Mesendoderm (in vitro differentiated cells): ENCODE data around the gene CLDN10.

Source experiments
- DNase-seq: peaks from one replicate; pipeline ENCODE4 v3.0.0; 2013
- H2AK5ac ChIP-seq: 2 replicates; pipeline ENCODE4 v1.6.1; 2013; ENCODE audit warnings: low read length, inconsistent platforms
- H2BK120ac ChIP-seq: 2 replicates; pipeline ENCODE4 v1.6.1; 2013; ENCODE audit warnings: low read depth, mild to moderate bottlenecking, low read length, moderate library complexity, mixed read lengths
- H2BK15ac ChIP-seq: replicated peaks from 2 replicates; pipeline ENCODE4 v1.6.1; 2013; ENCODE audit warnings: low read depth, mild to moderate bottlenecking, moderate library complexity
- H2BK5ac ChIP-seq: 2 replicates; pipeline ENCODE4 v1.6.1; 2013; ENCODE audit warnings: low read length, inconsistent platforms
- H3K18ac ChIP-seq: 2 replicates; pipeline ENCODE4 v1.6.1; 2013; ENCODE audit warnings: mild to moderate bottlenecking, low read length, mixed read lengths
- H3K23ac ChIP-seq: one replicate; pipeline ENCODE4 v1.6.1; 2013; ENCODE audit warnings: low read length
- H3K27ac ChIP-seq: 2 replicates; pipeline ENCODE4 v1.5.1; 2013; ENCODE audit warnings: low read depth, mild to moderate bottlenecking, inconsistent platforms, low read length, moderate library complexity
- H3K27me3 ChIP-seq: 2 replicates; pipeline ENCODE4 v1.6.1; 2013; ENCODE audit warnings: low read length, control low read depth, mild to moderate bottlenecking, inconsistent platforms; ENCODE audit not compliant: insufficient read depth, poor library complexity
- H3K36me3 ChIP-seq: 2 replicates; pipeline ENCODE4 v1.6.1; 2013; ENCODE audit warnings: low read length, inconsistent platforms; ENCODE audit not compliant: control insufficient read depth, insufficient read depth
- H3K4ac ChIP-seq: one replicate; pipeline ENCODE4 v1.6.1; 2013; ENCODE audit warnings: low read depth, mild to moderate bottlenecking, low read length, moderate library complexity
- H3K4me1 ChIP-seq: 2 replicates; pipeline ENCODE4 v1.6.1; 2013; ENCODE audit warnings: low read depth, low read length, inconsistent platforms; ENCODE audit not compliant: control insufficient read depth
- H3K4me2 ChIP-seq: 2 replicates; pipeline ENCODE4 v1.6.1; 2013; ENCODE audit warnings: low read length
- H3K4me3 ChIP-seq: 2 replicates; pipeline ENCODE4 v1.5.1; 2013; ENCODE audit warnings: mild to moderate bottlenecking, low read length
- H3K56ac ChIP-seq: one replicate; pipeline ENCODE4 v1.6.1; 2013; ENCODE audit warnings: low read length
- H3K79me1 ChIP-seq: 2 replicates; pipeline ENCODE4 v1.6.1; 2013; ENCODE audit warnings: low read length, inconsistent platforms
- H3K79me2 ChIP-seq: 2 replicates; pipeline ENCODE4 v1.6.1; 2013; ENCODE audit warnings: mild to moderate bottlenecking, low read length; ENCODE audit not compliant: control insufficient read depth, insufficient read depth
- H3K9ac ChIP-seq: 2 replicates; pipeline ENCODE4 v1.6.1; 2013; ENCODE audit warnings: low read length, inconsistent platforms
- H4K5ac ChIP-seq: one replicate; pipeline ENCODE4 v1.6.1; 2013; ENCODE audit warnings: low read length
- H4K8ac ChIP-seq: one replicate; pipeline ENCODE4 v1.6.1; 2013; ENCODE audit warnings: low read depth, mild to moderate bottlenecking, control low read depth, low read length, moderate library complexity
- WGBS: extraction: QIAGEN DNeasy Blood & Tissue Kit; methylation state at CpG from one replicate; pipeline ENCODE4 v1.1.7; 2013; ENCODE audit warnings: low lambda C conversion rate, missing lambda C conversion rate; ENCODE audit not compliant: insufficient coverage; ENCODE audit errors: extremely low coverage; 5-methylcytosine and 5-hydroxymethylcytosine counted together

CLDN10 gene

GRCh38 chr13:95623141-95623540 lies 70.6 kb downstream of the CLDN10 start:
- Histone ChIP-seq H3K4me3 (no peak overlapping the region), H2AK5ac (no peak overlapping the region), H3K56ac (no peak overlapping the region), H3K4me2 (no peak overlapping the region), H3K23ac (no peak overlapping the region), H3K79me1 (no peaks in the 10 kb centered on the region), H2BK15ac (no peak overlapping the region), H3K9ac (no peak overlapping the region), H4K5ac (no peak overlapping the region), H3K79me2 (no peaks in the 10 kb centered on the region), H2BK120ac (no peak overlapping the region), H3K36me3 (peaks cover 6% of the 10 kb centered on the region), H3K4ac (no peak overlapping the region), H3K27me3 (no peaks in the 10 kb centered on the region), H2BK5ac (no peak overlapping the region), H3K4me1 (no peaks in the 10 kb centered on the region), H4K8ac (no peak overlapping the region), H3K27ac (no peak overlapping the region), H3K18ac (no peak overlapping the region)
- DNase-seq = no peak
- WGBS = no CpG with 5 or more reads among the region's 5 CpGs

DNA sequence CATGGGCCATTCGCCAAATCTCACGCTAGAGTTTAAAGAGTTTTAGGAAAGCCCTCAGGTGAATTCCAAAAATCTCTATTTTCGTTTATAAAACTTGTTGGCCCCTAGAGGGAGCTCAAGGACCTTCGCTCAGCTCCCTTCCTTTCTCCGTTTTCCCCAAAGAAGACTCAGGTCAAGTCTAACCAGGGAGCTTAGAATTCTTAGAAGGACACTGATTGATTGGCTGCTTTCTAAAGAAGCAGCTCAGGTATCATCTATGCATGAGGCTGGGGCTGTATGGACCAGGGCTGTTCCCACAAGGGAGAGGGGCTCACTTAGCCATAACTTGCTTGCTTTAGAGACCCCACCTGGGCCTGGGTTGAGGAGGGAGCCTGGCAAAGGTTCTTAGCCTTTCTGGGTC lies 71.5 kb downstream of the CLDN10 start:
- peaks cover 6% of the 10 kb centered on the region for H3K36me3 ChIP-seq
- H3K9ac ChIP-seq = no peak overlapping the region
- no CpG with 5 or more reads among the region's 5 CpGs for WGBS
- no peak overlapping the region for H3K4ac ChIP-seq
- H3K79me1 ChIP-seq = no peaks in the 10 kb centered on the region
- H4K8ac ChIP-seq = no peak overlapping the region
- H3K56ac ChIP-seq = peak overlapping the region; percentile 28
- no peak overlapping the region for H3K27ac ChIP-seq
- no peak overlapping the region for H3K4me3 ChIP-seq
- H2BK120ac ChIP-seq = no peak overlapping the region
- no peak overlapping the region for H4K5ac ChIP-seq
- H2AK5ac ChIP-seq = no peak overlapping the region
- no peak overlapping the region for H2BK15ac ChIP-seq
- H3K4me1 ChIP-seq = no peaks in the 10 kb centered on the region
- H3K79me2 ChIP-seq = no peaks in the 10 kb centered on the region
- DNase-seq = peak; percentile 82
- no peak overlapping the region for H2BK5ac ChIP-seq
- H3K23ac ChIP-seq = no peak overlapping the region
- no peaks in the 10 kb centered on the region for H3K27me3 ChIP-seq
- H3K18ac ChIP-seq = no peak overlapping the region
- H3K4me2 ChIP-seq = no peak overlapping the region

GRCh38 chr13:95626768-95627167 lies 74.2 kb downstream of the CLDN10 start:
- peaks cover 3% of the 10 kb centered on the region for H3K36me3 ChIP-seq
- no peak overlapping the region for H3K4me2 ChIP-seq
- no peak overlapping the region for H3K56ac ChIP-seq
- no peak overlapping the region for H2BK15ac ChIP-seq
- no peak overlapping the region for H3K23ac ChIP-seq
- no peaks in the 10 kb centered on the region for H3K4me1 ChIP-seq
- no peak overlapping the region for H3K4me3 ChIP-seq
- H3K79me1 ChIP-seq = no peaks in the 10 kb centered on the region
- no peaks in the 10 kb centered on the region for H3K27me3 ChIP-seq
- no peak overlapping the region for H3K4ac ChIP-seq
- no peak overlapping the region for H3K9ac ChIP-seq
- no peak overlapping the region for H4K5ac ChIP-seq
- H4K8ac ChIP-seq = no peak overlapping the region
- no peak overlapping the region for H2BK5ac ChIP-seq
- DNase-seq = no peak
- H3K79me2 ChIP-seq = no peaks in the 10 kb centered on the region
- H2AK5ac ChIP-seq = no peak overlapping the region
- H2BK120ac ChIP-seq = no peak overlapping the region
- H3K27ac ChIP-seq = no peak overlapping the region
- no peak overlapping the region for H3K18ac ChIP-seq

- H3K9ac ChIP-seq = no peak overlapping the region
- H3K36me3 ChIP-seq = peaks cover 1% of the 10 kb centered on the region
- H3K27me3 ChIP-seq = no peaks in the 10 kb centered on the region
- no peak overlapping the region for H3K4me3 ChIP-seq
- H3K27ac ChIP-seq = no peak overlapping the region
- H3K4me1 ChIP-seq = no peaks in the 10 kb centered on the region
- no peak overlapping the region for H3K4me2 ChIP-seq
- no peak overlapping the region for H3K56ac ChIP-seq
- no peak overlapping the region for H3K4ac ChIP-seq
- no peak overlapping the region for H3K23ac ChIP-seq
- no peak overlapping the region for H2AK5ac ChIP-seq
- DNase-seq = no peak
- no peak overlapping the region for H4K8ac ChIP-seq
- no peak overlapping the region for H2BK15ac ChIP-seq
- H2BK5ac ChIP-seq = no peak overlapping the region
- no peak overlapping the region for H4K5ac ChIP-seq
- no peak overlapping the region for H2BK120ac ChIP-seq
- WGBS = no CpG with 5 or more reads among the region's 1 CpG
- no peaks in the 10 kb centered on the region for H3K79me1 ChIP-seq
- no peaks in the 10 kb centered on the region for H3K79me2 ChIP-seq
- no peak overlapping the region for H3K18ac ChIP-seq
These were observed 75.1 kb downstream of the CLDN10 start for GRCh38 chr13:95627590-95627989.

DNA sequence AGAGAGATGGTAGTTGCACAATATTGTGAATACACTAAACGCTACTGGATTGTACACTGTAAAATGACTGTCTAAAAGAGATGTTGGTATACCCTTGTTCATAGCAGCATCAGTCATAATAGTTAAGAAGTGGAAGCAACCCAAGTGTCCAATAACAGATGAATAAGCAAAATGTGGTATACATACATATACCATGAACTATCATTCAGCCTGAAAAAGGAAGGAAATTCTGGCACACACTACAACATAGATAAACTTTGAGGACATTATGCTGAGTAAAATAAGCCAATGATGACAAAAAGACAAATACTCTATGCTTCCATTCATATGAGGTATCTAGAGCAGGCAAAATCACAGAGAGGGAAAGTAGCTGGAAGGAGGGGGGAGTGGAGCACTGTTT lies 76.0 kb downstream of the CLDN10 start:
- no peak overlapping the region for H4K5ac ChIP-seq
- no peak overlapping the region for H3K9ac ChIP-seq
- H2BK5ac ChIP-seq = no peak overlapping the region
- no peak overlapping the region for H2BK120ac ChIP-seq
- no peak overlapping the region for H3K4me2 ChIP-seq
- H3K27me3 ChIP-seq = no peaks in the 10 kb centered on the region
- H3K4ac ChIP-seq = no peak overlapping the region
- no peak overlapping the region for H3K27ac ChIP-seq
- no peaks in the 10 kb centered on the region for H3K79me2 ChIP-seq
- H2AK5ac ChIP-seq = no peak overlapping the region
- WGBS = no CpG with 5 or more reads among the region's 1 CpG
- no peak overlapping the region for H3K4me3 ChIP-seq
- no peak overlapping the region for H4K8ac ChIP-seq
- H3K79me1 ChIP-seq = no peaks in the 10 kb centered on the region
- no peak for DNase-seq
- H3K56ac ChIP-seq = no peak overlapping the region
- H2BK15ac ChIP-seq = no peak overlapping the region
- no peak overlapping the region for H3K18ac ChIP-seq
- no peaks in the 10 kb centered on the region for H3K4me1 ChIP-seq
- no peak overlapping the region for H3K23ac ChIP-seq
- H3K36me3 ChIP-seq = peaks cover 1% of the 10 kb centered on the region

GRCh38 chr13:95629071-95629470 lies 76.6 kb downstream of the CLDN10 start:
- no peak overlapping the region for H2BK15ac ChIP-seq

More at GRCh38 chr13:95629071-95629470, 76.6 kb downstream of the CLDN10 start:
- Histone ChIP-seq H3K27ac (no peak overlapping the region), H3K79me1 (no peaks in the 10 kb centered on the region), H3K4ac (no peak overlapping the region), H3K18ac (no peak overlapping the region), H3K23ac (no peak overlapping the region), H2AK5ac (no peak overlapping the region), H3K4me3 (no peak overlapping the region), H3K36me3 (peaks cover 3% of the 10 kb centered on the region), H3K27me3 (no peaks in the 10 kb centered on the region), H3K9ac (no peak overlapping the region), H2BK5ac (no peak overlapping the region), H4K8ac (no peak overlapping the region), H4K5ac (no peak overlapping the region), H3K79me2 (no peaks in the 10 kb centered on the region), H3K56ac (no peak overlapping the region), H3K4me2 (no peak overlapping the region), H3K4me1 (no peaks in the 10 kb centered on the region), H2BK120ac (no peak overlapping the region)
- WGBS = no CpG with 5 or more reads among the region's 4 CpGs
- no peak for DNase-seq
